Hippocampal formation (tissue), 2 donors: ENCODE measurements around the gene VWC2.

Experiments
- DNase-seq, 2 donors: peaks; one replicate each; lab custom pipeline; 2025; lab: John Stamatoyannopoulos, UW

The VWC2 gene

DNA sequence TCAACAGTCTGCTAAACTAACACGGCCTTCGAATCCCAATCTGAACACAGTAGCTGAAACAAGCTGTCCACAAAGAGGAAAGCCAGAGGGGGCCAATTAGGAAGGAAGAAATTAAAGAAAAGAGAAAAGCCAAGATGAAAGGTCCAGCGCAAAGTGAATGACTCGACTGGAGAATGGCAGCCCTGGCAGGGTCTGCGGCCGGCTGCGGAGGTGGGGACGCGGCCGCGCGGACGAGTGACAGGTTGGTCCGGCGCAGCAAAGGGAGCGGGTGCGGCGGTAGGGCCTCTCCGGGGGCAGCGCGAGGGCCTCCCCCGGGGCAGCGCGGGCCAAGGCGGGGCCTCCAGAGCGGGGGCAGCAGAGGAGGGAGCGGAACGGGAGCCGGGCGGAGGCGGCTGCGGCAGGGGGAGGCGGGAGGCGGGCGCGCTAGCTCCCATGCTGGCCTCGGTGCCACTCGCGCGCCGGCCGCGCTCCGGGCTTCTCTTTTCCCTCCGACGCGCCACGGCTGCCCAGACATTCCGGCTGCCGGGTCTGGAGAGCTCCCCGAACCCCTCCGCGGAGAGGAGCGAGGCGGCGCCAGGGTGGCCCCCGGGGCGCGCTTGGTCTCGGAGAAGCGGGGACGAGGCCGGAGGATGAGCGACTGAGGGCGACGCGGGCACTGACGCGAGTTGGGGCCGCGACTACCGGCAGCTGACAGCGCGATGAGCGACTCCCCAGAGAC, at the start of gene VWC2:
Gene VWC2, plus strand, starts transcription at position 421 of the 718 bp plus-strand sequence. CDS start 1,798 bp downstream, outside the sequence.
- DNase-seq: no peak

DNA sequence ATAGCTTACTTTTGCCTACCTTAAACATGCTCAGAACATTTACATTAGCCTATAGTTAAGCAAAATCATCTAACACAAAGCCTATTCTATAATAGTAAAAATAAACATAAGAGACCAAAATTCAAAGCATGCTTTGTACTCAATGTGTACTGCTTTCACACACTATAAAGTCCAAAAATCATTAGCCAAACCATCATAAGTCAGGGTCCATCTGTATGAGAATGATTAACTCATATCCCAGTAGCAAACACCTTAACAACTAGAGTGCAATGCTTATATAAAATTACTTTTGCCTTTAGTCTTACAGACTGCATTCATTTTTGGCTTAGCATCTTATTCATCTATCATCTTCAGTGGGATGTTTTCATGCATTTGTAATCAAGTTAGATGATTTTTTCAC, 49.4 kb upstream of the VWC2 start:
- no peak for DNase-seq

DNA sequence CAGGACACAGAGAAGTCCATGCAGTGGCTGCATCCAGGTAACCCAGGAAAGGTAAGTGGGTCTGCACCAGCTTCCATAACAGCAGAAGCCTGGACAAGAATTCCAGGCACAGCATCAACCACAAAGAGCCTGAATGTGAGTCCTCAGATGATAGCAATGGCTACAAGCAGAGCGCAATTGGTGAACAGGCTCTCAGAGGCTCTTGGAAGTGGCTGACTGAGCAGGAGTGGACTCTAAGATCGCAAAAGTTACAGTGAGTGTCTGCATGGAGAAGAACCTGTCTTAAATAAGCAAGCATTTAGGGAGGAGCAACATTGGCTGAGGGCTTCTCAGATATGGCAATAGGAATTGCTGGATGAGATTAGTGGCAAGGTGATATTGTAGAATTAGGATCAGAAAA, 41.6 kb upstream of the VWC2 start:
- no peak for DNase-seq

GRCh38 chr7:49762666-49763065, 10.8 kb upstream of the VWC2 start:
- DNase-seq: no peak

DNA sequence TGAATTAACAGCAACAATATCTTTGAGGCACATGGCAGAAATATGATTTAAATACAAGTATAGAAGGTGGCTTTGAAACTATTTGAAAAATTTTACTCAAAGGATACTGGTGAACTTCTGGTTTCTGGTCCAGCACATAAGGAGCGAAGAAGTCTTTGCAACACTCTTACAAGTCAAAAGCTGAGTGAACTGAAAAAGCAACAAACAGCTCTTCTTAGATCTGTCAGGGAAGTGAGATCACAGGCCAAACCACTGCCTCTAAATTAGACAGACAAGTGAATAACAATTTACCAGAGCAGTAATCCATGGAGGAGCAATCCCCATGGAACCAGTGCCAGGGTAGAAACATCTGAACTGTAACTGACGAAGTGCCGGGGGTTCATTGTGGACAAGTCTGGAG, 9.6 kb upstream of the VWC2 start:
- no peak for DNase-seq

- no peak for DNase-seq
Observed at GRCh38 chr7:49766966-49767365, 6.5 kb upstream of the VWC2 start.

- DNase-seq: no peak
Observed at GRCh38 chr7:49767719-49768118, 5.7 kb upstream of the VWC2 start.

GRCh38 chr7:49768254-49768653, 5.2 kb upstream of the VWC2 start:
- no peak for DNase-seq

DNA sequence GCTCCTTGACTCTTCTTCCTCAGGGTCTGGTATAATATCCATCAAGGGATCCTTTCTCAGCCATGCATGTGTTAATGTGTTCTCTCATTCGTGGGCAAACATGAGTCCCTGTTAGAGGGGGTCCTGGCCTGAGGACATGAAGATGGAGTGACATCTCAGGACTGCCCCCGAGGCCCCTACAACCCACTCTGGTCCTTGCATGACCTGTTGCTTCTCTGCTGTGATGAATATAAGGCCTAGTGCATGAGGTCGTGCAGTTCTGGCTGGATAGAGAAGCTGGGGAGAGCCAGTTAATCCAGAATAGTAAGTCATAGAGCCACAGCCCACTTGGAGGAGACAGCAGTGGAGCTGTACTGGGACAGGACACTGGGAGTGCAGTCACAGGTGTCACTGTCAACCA, 4.6 kb upstream of the VWC2 start:
- no peak for DNase-seq

DNA sequence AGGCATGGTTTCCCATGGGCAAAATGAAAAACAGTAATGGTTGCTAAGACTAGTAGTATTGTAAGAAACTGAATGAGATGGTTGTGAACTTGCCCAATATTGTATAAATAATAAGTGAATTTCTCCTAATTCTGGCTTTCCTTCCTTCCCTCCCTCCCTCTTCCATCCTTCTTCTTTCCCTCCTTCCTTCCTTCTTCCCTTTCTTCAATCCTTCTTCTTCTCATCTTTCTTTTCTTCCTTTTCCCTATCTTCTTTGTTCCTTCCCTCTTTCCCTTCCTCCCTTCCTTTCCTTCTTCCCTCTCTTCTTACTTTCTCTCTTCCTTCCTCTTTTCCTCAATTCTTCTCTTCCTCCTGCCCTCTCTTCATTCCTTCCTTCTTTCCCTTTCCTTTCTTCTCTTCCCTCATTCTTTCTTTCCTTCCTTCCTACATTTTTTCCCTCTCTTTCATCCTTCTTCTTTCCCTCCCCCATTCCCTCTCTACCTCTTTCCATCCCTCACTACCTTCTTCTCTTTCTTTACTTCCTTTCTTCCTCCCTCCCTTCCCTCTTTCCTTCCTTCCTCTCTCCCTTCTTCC, 4.1 kb upstream of the VWC2 start:
- DNase-seq: no peak

DNA sequence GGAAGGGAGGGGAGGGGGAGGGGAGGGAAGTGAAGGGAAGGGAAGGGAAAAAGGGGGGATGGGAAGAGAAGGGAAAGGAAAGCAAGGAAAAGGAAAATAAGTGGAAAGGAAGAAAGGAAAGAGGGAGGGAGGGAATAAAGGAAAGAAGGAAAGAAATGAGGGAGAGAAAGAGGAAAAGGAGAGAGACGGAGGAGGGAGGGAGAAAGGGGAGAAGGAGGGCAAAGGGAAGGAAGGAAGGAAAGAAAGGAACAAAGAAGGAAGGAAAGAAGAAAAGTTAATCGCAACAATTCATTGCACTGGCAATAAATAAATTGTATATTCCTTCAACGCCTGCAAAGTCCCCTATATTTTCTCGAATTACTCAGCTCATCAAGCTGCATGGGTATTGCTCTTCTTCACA, 2.6 kb upstream of the VWC2 start:
- no peak for DNase-seq

GRCh38 chr7:49771427-49772176, 1.8 kb upstream of the VWC2 start:
- DNase-seq: no peak

DNA sequence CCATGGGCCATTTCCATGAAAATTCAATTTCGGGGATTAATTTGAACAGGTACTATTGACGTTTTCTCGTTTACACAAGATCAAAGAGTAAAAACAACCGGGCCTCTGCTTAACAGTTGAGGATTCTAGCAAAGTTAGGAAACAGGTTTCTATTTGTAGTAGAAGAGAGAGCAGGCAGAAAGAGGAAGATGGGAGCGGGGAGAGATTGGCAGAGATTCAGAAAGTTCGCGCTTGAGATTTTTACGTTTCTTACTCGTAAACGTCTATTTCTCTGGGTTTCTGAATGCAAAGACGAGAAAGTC, 571 bp upstream of the VWC2 start:
- no peak for DNase-seq

DNA sequence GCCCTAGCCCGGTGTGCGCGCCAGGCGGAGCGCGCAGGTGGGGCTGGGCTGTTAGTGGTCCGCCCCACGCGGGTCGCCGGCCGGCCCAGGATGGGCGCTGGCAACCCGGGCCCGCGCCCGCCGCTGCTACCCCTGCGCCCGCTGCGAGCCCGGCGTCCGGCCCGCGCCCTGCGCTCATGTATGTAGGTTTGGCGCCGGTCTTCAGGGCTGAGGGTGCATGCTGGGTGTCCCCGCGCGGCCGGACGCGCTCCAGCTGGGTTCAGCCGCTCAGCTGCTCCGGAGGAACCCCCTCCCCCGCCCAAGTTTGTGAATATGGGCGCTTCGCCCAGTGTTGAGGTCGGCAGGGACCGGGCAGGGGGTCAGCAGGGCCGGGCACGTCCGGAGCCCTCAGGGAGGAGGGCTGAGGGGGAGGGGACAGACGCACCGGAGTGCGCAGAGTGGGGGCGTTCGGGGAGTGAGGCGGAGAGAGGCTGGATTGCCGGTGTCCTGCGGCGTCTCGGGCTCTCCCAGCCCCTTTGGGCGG, 559 bp downstream of the VWC2 start:
- DNase-seq: no peak

DNA sequence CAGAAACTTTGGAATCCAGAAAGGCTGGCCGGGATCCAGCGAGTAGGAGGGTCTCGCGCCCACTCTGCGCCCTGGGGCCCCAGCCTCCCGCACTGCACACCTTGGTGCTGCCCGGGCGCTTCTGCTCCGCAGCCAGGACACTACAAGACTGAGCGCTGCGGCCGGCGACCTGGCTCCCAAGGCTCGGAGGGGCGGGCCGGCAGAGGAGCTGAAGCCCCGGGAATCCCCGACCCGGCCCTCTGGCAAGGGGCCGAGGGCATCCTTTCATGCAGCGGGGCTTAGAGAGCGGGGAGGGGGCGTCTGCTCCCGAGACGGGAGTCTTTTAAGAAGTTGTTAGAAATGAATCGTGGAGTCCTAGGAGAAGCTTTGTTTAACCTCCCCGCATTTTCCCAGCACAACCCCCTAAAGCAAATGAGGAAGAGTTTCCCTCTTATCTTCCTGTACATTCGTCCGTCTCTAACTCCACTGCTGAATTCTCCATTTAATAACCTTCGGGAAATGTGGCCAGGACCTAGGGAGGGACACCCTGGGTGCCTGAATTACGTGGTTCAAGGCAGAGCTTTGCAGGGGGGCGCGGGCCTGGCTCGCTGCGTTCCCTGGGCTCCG, 1.1 kb downstream of the VWC2 start:
- no peak for DNase-seq

DNA sequence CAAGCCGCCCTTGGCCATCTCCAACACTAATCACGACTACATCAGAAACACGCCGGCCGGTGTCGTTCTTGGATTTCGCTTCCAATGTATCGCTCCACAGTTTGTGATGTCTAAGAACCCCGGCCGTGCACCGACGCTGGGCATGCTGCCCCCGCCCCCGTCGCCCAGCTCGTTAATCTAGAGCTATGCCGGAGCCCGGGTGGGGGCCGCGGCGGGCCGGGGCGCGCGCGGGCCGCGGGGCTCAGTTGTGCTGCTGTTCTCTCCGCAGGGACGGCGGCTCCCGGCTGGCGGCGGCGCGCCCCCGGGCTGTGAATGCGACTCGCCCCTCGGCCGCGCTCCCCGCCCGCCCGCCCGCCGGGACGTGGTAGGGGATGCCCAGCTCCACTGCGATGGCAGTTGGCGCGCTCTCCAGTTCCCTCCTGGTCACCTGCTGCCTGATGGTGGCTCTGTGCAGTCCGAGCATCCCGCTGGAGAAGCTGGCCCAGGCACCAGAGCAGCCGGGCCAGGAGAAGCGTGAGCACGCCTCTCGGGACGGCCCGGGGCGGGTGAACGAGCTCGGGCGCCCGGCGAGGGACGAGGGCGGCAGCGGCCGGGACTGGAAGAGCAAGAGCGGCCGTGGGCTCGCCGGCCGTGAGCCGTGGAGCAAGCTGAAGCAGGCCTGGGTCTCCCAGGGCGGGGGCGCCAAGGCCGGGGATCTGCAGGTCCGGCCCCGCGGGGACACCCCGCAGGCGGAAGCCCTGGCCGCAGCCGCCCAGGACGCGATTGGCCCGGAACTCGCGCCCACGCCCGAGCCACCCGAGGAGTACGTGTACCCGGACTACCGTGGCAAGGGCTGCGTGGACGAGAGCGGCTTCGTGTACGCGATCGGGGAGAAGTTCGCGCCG, 1.9 kb downstream of the VWC2 start:
- no peak for DNase-seq

GRCh38 chr7:49775949-49776443, 2.6 kb downstream of the VWC2 start:
- DNase-seq: no peak

DNA sequence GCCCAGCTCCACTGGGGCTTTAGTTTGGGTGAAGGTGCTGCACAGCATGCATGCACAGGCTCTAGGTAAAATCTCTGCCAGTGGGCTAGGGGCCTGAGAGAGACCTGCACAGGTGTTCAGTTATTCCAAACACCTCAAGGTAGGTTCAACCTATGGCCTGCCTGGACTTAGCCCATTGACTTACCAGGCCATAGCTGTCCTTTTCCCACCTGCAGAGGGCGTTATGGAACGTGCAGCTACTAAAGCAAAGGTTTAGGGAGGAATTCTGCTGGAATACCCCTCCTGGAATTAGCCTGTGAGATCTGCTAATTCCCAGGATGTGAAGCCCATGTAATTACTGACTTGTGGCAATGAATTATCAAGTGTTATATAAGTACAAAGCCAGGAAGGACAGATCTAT, 3.6 kb downstream of the VWC2 start:
- DNase-seq: no peak

GRCh38 chr7:49778731-49779270, 5.4 kb downstream of the VWC2 start:
- no peak for DNase-seq

DNA sequence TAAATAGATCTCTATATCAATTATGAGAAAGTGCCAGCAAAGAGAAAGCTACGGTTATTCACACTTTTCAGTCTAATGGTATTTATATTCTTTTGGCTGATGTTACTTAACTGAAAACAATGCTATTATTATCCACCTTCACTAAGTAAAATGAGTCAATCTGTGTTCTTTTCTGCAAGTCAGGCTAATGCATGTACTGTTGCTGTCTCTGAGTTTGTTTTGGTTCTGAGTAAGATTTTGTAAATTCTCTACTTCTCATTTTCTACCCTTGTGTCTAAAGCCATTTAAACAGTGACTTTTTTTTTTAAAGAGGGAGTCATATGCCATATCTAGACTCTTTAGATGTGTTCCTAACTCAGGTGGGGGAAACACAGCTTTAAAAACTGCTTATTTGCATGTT, 7.5 kb downstream of the VWC2 start:
- DNase-seq: no peak

DNA sequence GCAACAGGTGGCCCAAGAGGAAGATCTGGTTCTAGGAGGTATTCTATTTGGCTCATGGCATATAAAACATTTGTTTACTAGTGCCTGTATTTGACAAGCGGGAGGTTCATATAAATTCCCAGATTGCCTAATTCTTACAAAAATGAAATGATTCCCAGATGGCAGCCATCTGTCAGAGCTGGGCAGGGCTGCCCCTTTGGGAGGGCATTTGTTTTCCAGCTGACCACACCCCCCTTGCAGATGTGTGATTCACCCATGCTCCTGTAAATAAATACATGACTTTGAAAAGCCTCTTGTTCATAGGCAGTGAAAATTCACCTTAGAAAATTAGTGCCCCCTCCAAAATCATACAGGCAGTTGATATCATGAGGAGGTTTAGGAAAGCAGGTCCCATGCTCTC, 8.6 kb downstream of the VWC2 start:
- DNase-seq: no peak
